OCI-LY1 (cell line): ENCODE measurements around the gene MDGA2.

Experiments used
- CTCF ChIP-seq: fragments of 200-600 bp; sonication (generic), shearing (Covaris generic); IDR thresholded peaks from 2 replicates; pipeline ENCODE4 v1.5.1; 2017; ENCODE audit warnings: mild to moderate bottlenecking, antibody characterized with exemption, low read length, moderate library complexity, mixed read lengths
- EZH2 ChIP-seq: fragments of 200-600 bp; sonication (generic), shearing (Covaris generic); IDR thresholded peaks from 2 replicates; pipeline ENCODE4 v1.8.0; 2017; ENCODE audit warnings: borderline replicate concordance, mixed run types, mild to moderate bottlenecking, antibody characterized with exemption, low read length, moderate library complexity, mixed read lengths

GRCh38 chr14:47189911-47190484 is 485.4 kb downstream of the MDGA2 start:
- TF ChIP-seq CTCF (no peak), EZH2 (no peak)
